ENCODE measurements around the gene AKAP13.

GRCh38 chr15:85482894-85483293, 102.5 kb downstream of the AKAP13 start:
- TF ChIP-seq GATA2 (IDR thresholded peaks at IDR 0.05; ENCODE audit: low read depth, low read length) = no peak
- TF ChIP-seq GATA3 (IDR thresholded peaks at IDR 0.05; ENCODE audit: low read depth, low read length) = no peak
